HepG2 (cell line): ENCODE data around the gene TM4SF4. TPM values are rescaled to one million over a fixed set of nuclear protein-coding genes. Genes with fewer than 3 reads are reported as not detected.

Experiments
- ATAC-seq: fragments of 200-7000 bp; cut with Tn5 transposase; 3 replicates; pipeline ENCODE4 v1.9.1; 2020; ENCODE audit warnings: mild to moderate bottlenecking, moderate library complexity
- BruUV-seq: library from RNA; stranded (reverse); fragments of 400-500 nt; replicated peaks from 2 replicates; lab custom pipeline; 2021; lab: Mats Ljungman, UMichigan
- CTCF ChIA-PET: fragments of 300-600 bp; formaldehyde crosslinking; extraction: SDS; loops from one replicate; lab custom pipeline; 2021; ENCODE audit warnings: low total read pairs, inconsistent platforms, low intra/inter-chr PET ratio; lab: Yijun Ruan, JAX
- POLR2A ChIA-PET: fragments of 350-600 bp; sonication (Branson Sonifier 250); formaldehyde crosslinking; loops from one replicate; lab custom pipeline; 2020; ENCODE audit warnings: antibody characterized with exemption, inconsistent platforms; lab: Yijun Ruan, JAX
- DNase-seq: peaks from one replicate; pipeline ENCODE4 v3.0.0-alpha.2; 2015; ENCODE audit warnings: low spot score
- FAIRE-seq: peaks from 3 replicates; lab custom pipeline; 2011; peaks lifted over from hg19 to GRCh38; lab: Jason Lieb, UNC
- H2AFZ ChIP-seq: one replicate; pipeline ENCODE4 v1.6.1; 2011; ENCODE audit warnings: low read length, inconsistent platforms
- H3K27ac ChIP-seq: fragments of 300-600 bp; 3 replicates; pipeline ENCODE4 v1.8.0; 2011; ENCODE audit warnings: mixed run types, mild to moderate bottlenecking, mixed read lengths, low read length, inconsistent platforms; ENCODE audit not compliant: insufficient read depth; ENCODE audit errors: extremely low read length
- H3K27me3 ChIP-seq, 2 experiments: fragments of 200-600 bp in 1 of 2; 2 replicates in 1 of 2; 3 replicates in 1 of 2; pipeline versions ENCODE4 v1.6.0 to v1.8.0; 2011; ENCODE audit warnings: low read length in 2 of 2, mild to moderate bottlenecking in 2 of 2, moderate library complexity in 2 of 2, inconsistent platforms in 1 of 2; ENCODE audit not compliant: insufficient read depth in 2 of 2, control insufficient read depth in 1 of 2
- H3K36me3 ChIP-seq, 2 experiments: fragments of 200-600 bp in 1 of 2; replicated peaks in 1 of 2; 2 replicates in 1 of 2; 3 replicates in 1 of 2; pipeline versions ENCODE4 v1.5.1 to v1.8.0; 2011; ENCODE audit warnings: low read length in 2 of 2, inconsistent platforms in 1 of 2; ENCODE audit not compliant: insufficient read depth in 2 of 2, control insufficient read depth in 1 of 2
- H3K4me1 ChIP-seq: 2 replicates; pipeline ENCODE4 v1.5.1; 2012; ENCODE audit warnings: low read length, inconsistent platforms; ENCODE audit not compliant: insufficient read depth
- H3K4me2 ChIP-seq: 2 replicates; pipeline ENCODE4 v1.6.0; 2011; ENCODE audit warnings: low read depth, low read length, inconsistent platforms
- H3K4me3 ChIP-seq, 3 experiments: fragments of 200-600 bp in 1 of 3; sonication (generic), shearing (Covaris generic) in 1 of 3; replicated peaks in 1 of 3; 2 replicates each; pipeline ENCODE4 v1.5.1; 2011 to 2016; ENCODE audit warnings: low read length in 3 of 3, inconsistent platforms in 2 of 3, low read depth in 2 of 3, mild to moderate bottlenecking in 2 of 3, control low read depth in 1 of 3, mixed read lengths in 1 of 3; ENCODE audit not compliant: insufficient read depth in 1 of 3
- H3K79me2 ChIP-seq: one replicate; pipeline ENCODE4 v1.6.1; 2011; ENCODE audit warnings: low read length, inconsistent platforms; ENCODE audit not compliant: insufficient read depth
- H3K9ac ChIP-seq: 2 replicates; pipeline ENCODE4 v1.6.0; 2011; ENCODE audit warnings: mild to moderate bottlenecking, low read depth, low read length, inconsistent platforms; ENCODE audit not compliant: insufficient read depth
- H3K9me3 ChIP-seq: 2 replicates; pipeline ENCODE4 v1.5.1; 2012; ENCODE audit warnings: mild to moderate bottlenecking, low read length
- H4K20me1 ChIP-seq: 2 replicates; pipeline ENCODE4 v1.6.0; 2011; ENCODE audit warnings: inconsistent platforms, mild to moderate bottlenecking, low read length, moderate library complexity; ENCODE audit not compliant: insufficient read depth
- BCL6 ChIP-seq: IDR thresholded peaks from 2 replicates; pipeline ENCODE4 v1.6.1; 2016; ENCODE audit warnings: missing genetic modification reagents, missing compliant biosample characterization
- HMG20B ChIP-seq: conservative IDR thresholded peaks from 2 replicates; pipeline ENCODE4 v1.6.1; 2016; ENCODE audit warnings: missing genetic modification reagents, missing compliant biosample characterization
- IRF1 ChIP-seq: sonication (generic); formaldehyde crosslinking; IDR thresholded peaks from 2 replicates; pipeline ENCODE4 v1.4.0; 2020; ENCODE audit warnings: low read depth, mild to moderate bottlenecking, missing genetic modification reagents
- IRX3 ChIP-seq: sonication (generic); formaldehyde crosslinking; IDR thresholded peaks from 2 replicates; pipeline ENCODE4 v1.8.1; 2023; ENCODE audit warnings: mild to moderate bottlenecking, low read depth, missing genetic modification reagents, borderline replicate concordance
- KDM3A ChIP-seq: IDR thresholded peaks from 2 replicates; pipeline ENCODE4 v1.6.1; 2018; ENCODE audit warnings: low read depth, missing compliant biosample characterization
- MAFK ChIP-seq, 2 experiments: IDR thresholded peaks in 1 of 2; conservative IDR thresholded peaks in 1 of 2; 2 replicates each; pipeline ENCODE4 v1.6.1; 2011; ENCODE audit warnings: improper control_type of control experiment in 2 of 2, low read length in 2 of 2
- NCOA1 ChIP-seq: sonication (generic); formaldehyde crosslinking; IDR thresholded peaks from 2 replicates; pipeline ENCODE4 v1.9.0; 2021; ENCODE audit warnings: missing genetic modification reagents
- NFIB ChIP-seq: sonication (generic); formaldehyde crosslinking; IDR thresholded peaks from 2 replicates; pipeline ENCODE4 v1.9.0; 2021; ENCODE audit warnings: missing genetic modification reagents, mild to moderate bottlenecking, borderline replicate concordance
- PHF8 ChIP-seq: sonication (generic); formaldehyde crosslinking; IDR thresholded peaks from 2 replicates; pipeline ENCODE4 v1.5.0; 2020; ENCODE audit warnings: missing genetic modification reagents
- RBM22 ChIP-seq: fragments of 200-400 bp; formaldehyde crosslinking; optimal IDR thresholded peaks from 2 replicates; pipeline ENCODE3; 2017; ENCODE audit warnings: mild to moderate bottlenecking, low read length, moderate library complexity
- SNAPC4 ChIP-seq: sonication (generic); formaldehyde crosslinking; IDR thresholded peaks from 2 replicates; pipeline ENCODE4 v1.4.0; 2020; ENCODE audit warnings: mild to moderate bottlenecking, missing genetic modification reagents
- ZNF333 ChIP-seq: sonication (generic); formaldehyde crosslinking; IDR thresholded peaks from 2 replicates; pipeline ENCODE4 v1.4.0; 2020; ENCODE audit warnings: mild to moderate bottlenecking, missing genetic modification reagents, borderline replicate concordance
- ZNF609 ChIP-seq: sonication (generic); formaldehyde crosslinking; IDR thresholded peaks from 2 replicates; pipeline ENCODE4 v1.4.0; 2020; ENCODE audit warnings: mild to moderate bottlenecking, missing genetic modification reagents, borderline replicate concordance
- ZNF891 ChIP-seq: sonication (generic); formaldehyde crosslinking; IDR thresholded peaks from 2 replicates; pipeline ENCODE4 v1.5.0; 2020; ENCODE audit warnings: mild to moderate bottlenecking, missing genetic modification reagents
- WGBS: methylation state at CpG from one replicate; pipeline ENCODE4 v1.1.6; 2017; ENCODE audit warnings: low lambda C conversion rate; 5-methylcytosine and 5-hydroxymethylcytosine counted together
- in situ Hi-C: cut with HindIII; loops from 2 replicates; pipeline ENCODE4 v1.10.0; 2017; ENCODE audit warnings: low pct_unique_long_range_greater_than_20kb; ENCODE audit not compliant: extremely low pct_ligation_motif_present
- intact Hi-C: fragments of 100-400 bp; cut with micrococcal nuclease; formaldehyde crosslinking; loops from one replicate; pipeline ENCODE4 v1.10.0; 2022; ENCODE audit not compliant: unreplicated experiment
- polyA plus RNA-seq, 8 experiments: library from polyadenylated mRNA; depleted of rRNA in 3 of 8; stranded (reverse) in 7 of 8; unstranded in 1 of 8; fragments of >200 nt; fragmentation: Illumina TruSeq in 4 of 8; extraction: Trizol in 4 of 8; gene quantifications; 2 replicates each; pipeline versions ENCODE4 v1.2.1 to v1.2.3, GENCODE V29; 2011 to 2016; ENCODE audit warnings: low read depth in 4 of 8, missing spikeins in 1 of 8, mixed read lengths in 1 of 8; ENCODE audit not compliant: insufficient read depth in 1 of 8
- total RNA-seq, 5 experiments: library from RNA; depleted of rRNA; stranded (reverse); fragments of >200 nt; fragmentation: Illumina TruSeq; extraction: Trizol; gene quantifications; 2 replicates each; pipeline ENCODE4 v1.2.3, GENCODE V29; 2016; ENCODE audit warnings: low read depth in 1 of 5

Gene TM4SF4
- total and polyA plus RNA-seq, 2 of the 13 experiments (the other 11 are each of a cell fraction or from before 2014, with no cell fraction given) = 0.63 to 0.95 TPM

- no peak for TF ChIP-seq SNAPC4 (CRISPR knock-in tag)
- TF ChIP-seq NFIB (CRISPR knock-in tag) = no peak
- no peak for TF ChIP-seq ZNF891
- TF ChIP-seq HMG20B (CRISPR knock-in tag) = no peak
- no peak for TF ChIP-seq PHF8 (CRISPR knock-in tag)
These were observed 60.8 kb downstream of the TM4SF4 start (continued) for GRCh38 chr3:149535333-149535685.

- ATAC-seq (no peak), FAIRE-seq (no peak), DNase-seq (no peak)
- ChIA-PET POLR2A (interaction anchor here (1.0 kb wide), 1 partner anchor 122 kb away, joined by 3 read pairs; the partner anchor contains the start of gene WWTR1), CTCF (no interaction called here)
- H3K9me3 ChIP-seq = no peaks in the 10 kb centered on the region
- peaks cover 51% of the 10 kb centered on the region for H3K79me2 ChIP-seq
- no peak overlapping the region for H3K27ac ChIP-seq
- H3K36me3 ChIP-seq = peaks cover 15 to 75% of the 10 kb centered on the region in 2 experiments
- no TSS peak for BruUV-seq
- 98% methylated on average over 8 of the region's 11 CpGs for WGBS
- in situ Hi-C loops = no loop called here
- H3K9ac ChIP-seq = no peak overlapping the region
- no peak overlapping the region for H3K4me2 ChIP-seq
- H4K20me1 ChIP-seq = peaks cover 46% of the 10 kb centered on the region
- peaks cover 37% of the 10 kb centered on the region for H3K4me1 ChIP-seq
- intact Hi-C loops = no loop called here
- H3K27me3 ChIP-seq = no peaks in the 10 kb centered on the region
- no peak overlapping the region for H3K4me3 ChIP-seq
- H2AFZ ChIP-seq = no peak overlapping the region
- TF ChIP-seq RBM22 (peak; percentile 16), MAFK (conservative IDR thresholded peaks at IDR 0.05 in 1 of 2, IDR thresholded peaks at IDR 0.05 in 1 of 2; ENCODE audit: low read length in 2 of 2) (peak; percentile 58 to 72), IRX3 (CRISPR knock-in tag) (no peak), NCOA1 (CRISPR knock-in tag) (no peak), KDM3A (no peak), IRF1 (CRISPR knock-in tag) (no peak), ZNF609 (no peak), ZNF333 (CRISPR knock-in tag) (no peak), BCL6 (CRISPR knock-in tag) (no peak)
These were observed 61.9 kb downstream of the TM4SF4 start for GRCh38 chr3:149536429-149536828.
